Heart left ventricle (tissue), 16 donors: ENCODE measurements around the gene LANCL1. TPM values are rescaled to one million over a fixed set of nuclear protein-coding genes. Genes with fewer than 3 reads are reported as not detected.

Experiments
- ATAC-seq, 4 donors: fragments of 200-7000 bp; cut with Tn5 transposase; one replicate each; pipeline ENCODE4 v1.9.1; 2020 to 2022; ENCODE audit warnings: moderate library complexity in 4 of 4, mild to moderate bottlenecking in 3 of 4, moderate number of reproducible peaks in 1 of 4
- DNase-seq, 5 donors: peaks; one replicate each; pipeline ENCODE4 v3.0.0-alpha.2; 2020
- H3K27ac ChIP-seq, 12 donors: fragments of 200-600 bp; sonication (generic) in 4 of 12; one replicate each; pipeline versions ENCODE4 v1.5.0 to v1.8.0; 2016 to 2022; ENCODE audit warnings: mild to moderate bottlenecking in 2 of 12
- H3K27me3 ChIP-seq, 9 donors: fragments of 200-600 bp; sonication (generic) in 2 of 9; one replicate each; pipeline versions ENCODE4 v1.5.1 to v1.8.0; 2016 to 2022; ENCODE audit warnings: mild to moderate bottlenecking in 3 of 9
- H3K36me3 ChIP-seq, 9 donors: fragments of 200-600 bp; sonication (generic) in 2 of 9; one replicate each; pipeline versions ENCODE4 v1.5.0 to v1.8.0; 2018 to 2022; ENCODE audit warnings: mild to moderate bottlenecking in 2 of 9
- H3K4me1 ChIP-seq, 12 donors: fragments of 200-600 bp; sonication (generic) in 4 of 12; one replicate each; pipeline versions ENCODE4 v1.5.0 to v1.8.0; 2016 to 2022; ENCODE audit warnings: mild to moderate bottlenecking in 3 of 12
- H3K4me3 ChIP-seq, 12 donors: fragments of 200-600 bp; sonication (generic) in 4 of 12; one replicate each; pipeline versions ENCODE4 v1.5.0 to v1.8.0; 2017 to 2022; ENCODE audit warnings: mild to moderate bottlenecking in 9 of 12, moderate library complexity in 4 of 12
- H3K9me3 ChIP-seq, 12 donors: fragments of 200-600 bp; sonication (generic) in 4 of 12; one replicate each; pipeline versions ENCODE4 v1.5.0 to v1.8.0; 2016 to 2022; ENCODE audit warnings: mild to moderate bottlenecking in 1 of 12
- POLR2A ChIP-seq, 2 donors: fragments of 450-650 bp; IDR thresholded peaks; one replicate each; pipeline ENCODE4 v1.6.1; 2017; ENCODE audit warnings: antibody characterized with exemption in 2 of 2, mild to moderate bottlenecking in 2 of 2, moderate library complexity in 2 of 2
- WGBS, 4 donors: extraction: QIAGEN DNeasy Blood & Tissue Kit in 2 of 4; methylation state at CpG; one replicate each; pipeline versions ENCODE4 v1.1.5 to v1.1.7; 2013 to 2018; 5-methylcytosine and 5-hydroxymethylcytosine counted together
- intact Hi-C, 10 donors: fragments of 100-400 bp; cut with DNase I; formaldehyde crosslinking; loops; one replicate each; pipeline versions ENCODE4 v1.11.1 to v1.14.2; 2022
- polyA plus RNA-seq, 2 donors: library from polyadenylated mRNA; stranded (reverse); fragments of 200-250 nt; gene quantifications; one replicate each; pipeline ENCODE4 v1.2.3, GENCODE V29; 2013
- total RNA-seq, 9 donors: library from RNA; depleted of rRNA in 2 of 9; stranded (reverse); fragments of >200 nt in 2 of 9; fragmentation: NEBNext Ultra II Directional in 3 of 9; extraction: Animal tissue kit (Norgen Biotek cat#: 25700) in 3 of 9; gene quantifications; one replicate each; pipeline versions ENCODE4 v1.1.0 to v1.2.4, GENCODE V29; 2016 to 2023
- TF ChIP-seq, protein P1 (sequence below), 12 donors: fragments of 200-600 bp; sonication (generic) in 4 of 12; IDR thresholded peaks; one replicate each; pipeline versions ENCODE4 v1.5.0 to v1.8.0; 2018 to 2022; ENCODE audit warnings: antibody characterized with exemption in 12 of 12, mild to moderate bottlenecking in 5 of 12
- donor health status: ischemic (EF 13 %, LVEDD 7.1; RV severe dilation, severe dysfunction).
- donor health status: healthy with polysubstance abuse.
- donor health status: DM: no; HTN: yes; CAD: no.
- donor health status: DM: no; HTN: no; CAD: no.
- donor health status: ischemic (EF 25% LVEDD 6.9; RV normal size, moderate dysfunction).
- donor health status: ischemic (EF 25% LVEDD 5.7; RV mildly dilated, moderate dysfunction).
- donor health status: healthy.
- donor health status: DM: yes; HTN: yes; CAD: no.
- donor health status: ischemic (EF 35%, LVEDD 5.7; RV mildly dilated, moderate dysfunction).
- donor health status: nonischemic (EF 11% LVEDD 7.7; RV severe dilation, severe dysfunction).
- donor health status: DM: yes; HTN: yes; CAD: no.
- donor health status: PGD.
- donor health status: ischemic (EF 29% LVEDD 5.4; RV normal size, mild dysfunction).
- donor health status: nonischemic (EF 23%, LVEDD 6.1; RV moderate dilation, normal function).

Gene LANCL1
- total and polyA plus RNA-seq, 11 donors, result 7.7 to 76.1 (median 44.9) TPM

GRCh38 chr2:210440206-210440605 is 36.4 kb downstream of the LANCL1 start:
- H3K27ac ChIP-seq, result peak overlapping the region in 1 of 12 donors; percentile 41
- TF ChIP-seq, protein P1, sequence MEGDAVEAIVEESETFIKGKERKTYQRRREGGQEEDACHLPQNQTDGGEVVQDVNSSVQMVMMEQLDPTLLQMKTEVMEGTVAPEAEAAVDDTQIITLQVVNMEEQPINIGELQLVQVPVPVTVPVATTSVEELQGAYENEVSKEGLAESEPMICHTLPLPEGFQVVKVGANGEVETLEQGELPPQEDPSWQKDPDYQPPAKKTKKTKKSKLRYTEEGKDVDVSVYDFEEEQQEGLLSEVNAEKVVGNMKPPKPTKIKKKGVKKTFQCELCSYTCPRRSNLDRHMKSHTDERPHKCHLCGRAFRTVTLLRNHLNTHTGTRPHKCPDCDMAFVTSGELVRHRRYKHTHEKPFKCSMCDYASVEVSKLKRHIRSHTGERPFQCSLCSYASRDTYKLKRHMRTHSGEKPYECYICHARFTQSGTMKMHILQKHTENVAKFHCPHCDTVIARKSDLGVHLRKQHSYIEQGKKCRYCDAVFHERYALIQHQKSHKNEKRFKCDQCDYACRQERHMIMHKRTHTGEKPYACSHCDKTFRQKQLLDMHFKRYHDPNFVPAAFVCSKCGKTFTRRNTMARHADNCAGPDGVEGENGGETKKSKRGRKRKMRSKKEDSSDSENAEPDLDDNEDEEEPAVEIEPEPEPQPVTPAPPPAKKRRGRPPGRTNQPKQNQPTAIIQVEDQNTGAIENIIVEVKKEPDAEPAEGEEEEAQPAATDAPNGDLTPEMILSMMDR (IDR thresholded peaks at IDR 0.05), result no peak
- TF ChIP-seq POLR2A (IDR thresholded peaks at IDR 0.05), result no peak
- intact Hi-C loops, result loop anchor here in 1 of 10 donors (10.0 kb wide), 1 partner anchor 715 kb away; no protein-coding TSS in a partner anchor
- H3K36me3 ChIP-seq, result peaks cover 0 to 71% (median 59%) of the 10 kb centered on the region in 9 donors
- H3K4me1 ChIP-seq, result no peaks in the 10 kb centered on the region
- ATAC-seq, result no peak
- 93 to 97% (median 94%) methylated on average over 3 of the region's 3 CpGs for WGBS, 4 donors
- no peak overlapping the region for H3K4me3 ChIP-seq
- no peak for DNase-seq
- H3K9me3 ChIP-seq, result no peaks in the 10 kb centered on the region
- no peaks in the 10 kb centered on the region for H3K27me3 ChIP-seq

- Histone ChIP-seq H3K4me1 (peaks cover 0 to 6% (median 0%) of the 10 kb centered on the region in 12 donors), H3K27ac (no peak overlapping the region), H3K36me3 (peaks cover 0 to 97% (median 83%) of the 10 kb centered on the region in 9 donors), H3K27me3 (no peaks in the 10 kb centered on the region), H3K4me3 (no peak overlapping the region), H3K9me3 (no peaks in the 10 kb centered on the region)
- ATAC-seq (no peak), DNase-seq (no peak)
- WGBS, 4 donors, result 92 to 98% (median 94%) methylated on average over 1 of the region's 1 CpG
- intact Hi-C loops, result no loop called here
- no peak for TF ChIP-seq POLR2A (IDR thresholded peaks at IDR 0.05)
- TF ChIP-seq, protein P1 (IDR thresholded peaks at IDR 0.05), result no peak
These were observed 41.1 kb downstream of the LANCL1 start for GRCh38 chr2:210435439-210435838.

GRCh38 chr2:210432633-210433032 is 43.9 kb downstream of the LANCL1 start:
- peak in 2 of 4 donors; percentile 36 to 70 for ATAC-seq
- peaks cover 0 to 71% (median 61%) of the 10 kb centered on the region in 9 donors for H3K36me3 ChIP-seq

GRCh38 chr2:210429403-210430137 is 47.0 kb downstream of the LANCL1 start:
- intact Hi-C loops, result no loop called here
- no peak for DNase-seq
- TF ChIP-seq, protein P1 (IDR thresholded peaks at IDR 0.05), result no peak
- no peak for TF ChIP-seq POLR2A (IDR thresholded peaks at IDR 0.05)
- no peak for ATAC-seq
- Histone ChIP-seq H3K27ac (no peak overlapping the region), H3K27me3 (no peaks in the 10 kb centered on the region), H3K4me3 (no peak overlapping the region), H3K36me3 (peaks cover 0 to 43% (median 30%) of the 10 kb centered on the region in 9 donors), H3K4me1 (peaks cover 0 to 10% (median 0%) of the 10 kb centered on the region in 12 donors), H3K9me3 (peaks cover 0 to 41% (median 28%) of the 10 kb centered on the region in 12 donors)
- WGBS, 4 donors, result 89 to 93% (median 91%) methylated on average over 2 of the region's 2 CpGs

More at GRCh38 chr2:210432633-210433032, 43.9 kb downstream of the LANCL1 start:
- no peak overlapping the region for H3K27ac ChIP-seq
- 49 to 69% (median 61%) methylated on average over 1 of the region's 1 CpG for WGBS, 4 donors
- H3K27me3 ChIP-seq, result no peaks in the 10 kb centered on the region
- peaks cover 0 to 10% (median 0%) of the 10 kb centered on the region in 12 donors for H3K4me1 ChIP-seq
- H3K4me3 ChIP-seq, result no peak overlapping the region
- DNase-seq, result no peak
- H3K9me3 ChIP-seq, result peaks cover 0 to 10% (median 3%) of the 10 kb centered on the region in 12 donors
- intact Hi-C loops, result no loop called here
- TF ChIP-seq, protein P1 (IDR thresholded peaks at IDR 0.05), result no peak
- TF ChIP-seq POLR2A (IDR thresholded peaks at IDR 0.05), result no peak
